Measurements from ENCODE around the gene SLC17A7.
"Not testable (repeated sequence)": the region's sequence is repeated elsewhere in the genome, so short reads cannot be mapped to it uniquely, and the experiment has no call there.

SLC17A7 gene

DNA sequence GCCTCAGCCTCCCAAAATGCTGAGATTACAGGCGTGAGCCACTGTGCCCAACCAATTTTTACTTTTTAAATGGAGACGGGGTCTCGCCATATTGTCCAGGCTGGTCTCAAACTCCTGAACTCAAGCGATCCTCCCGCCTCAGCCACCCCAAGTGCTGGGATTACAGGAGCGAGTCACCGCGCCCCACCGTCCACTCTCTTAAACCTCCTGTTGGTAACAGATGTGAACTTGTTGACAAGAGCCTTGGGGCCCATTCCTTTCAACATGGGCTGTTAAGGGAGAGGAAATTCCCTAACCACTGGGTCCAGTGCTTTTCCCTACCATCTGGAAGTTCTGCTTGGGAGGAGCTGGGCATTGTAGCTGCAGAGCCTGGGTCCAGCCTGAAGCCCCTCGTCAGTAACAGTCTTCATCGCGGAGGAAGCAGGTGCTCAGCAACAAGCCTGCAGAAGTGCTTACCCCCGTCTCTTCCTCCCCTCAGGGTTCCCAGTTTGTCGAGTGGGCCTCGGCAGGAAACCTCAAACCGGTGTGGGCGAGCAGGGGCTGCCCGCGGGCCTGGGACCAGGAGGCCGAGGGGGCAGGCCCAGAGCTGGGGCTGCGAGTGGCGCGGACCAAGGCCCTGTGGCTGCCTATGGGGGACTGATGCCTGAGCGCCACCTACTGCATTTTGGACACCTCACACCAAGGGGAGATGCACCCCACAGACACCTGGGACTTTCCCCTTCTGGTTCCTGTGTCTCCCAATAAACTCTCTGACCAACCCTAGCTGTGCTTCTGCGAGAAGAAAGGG is 28.7 kb upstream of the SLC17A7 start:
- no peak for DNase-seq

GRCh38 chr19:49468746-49469447 is 27.6 kb upstream of the SLC17A7 start:
- DNase-seq = peak; percentile 89 to 97

DNA sequence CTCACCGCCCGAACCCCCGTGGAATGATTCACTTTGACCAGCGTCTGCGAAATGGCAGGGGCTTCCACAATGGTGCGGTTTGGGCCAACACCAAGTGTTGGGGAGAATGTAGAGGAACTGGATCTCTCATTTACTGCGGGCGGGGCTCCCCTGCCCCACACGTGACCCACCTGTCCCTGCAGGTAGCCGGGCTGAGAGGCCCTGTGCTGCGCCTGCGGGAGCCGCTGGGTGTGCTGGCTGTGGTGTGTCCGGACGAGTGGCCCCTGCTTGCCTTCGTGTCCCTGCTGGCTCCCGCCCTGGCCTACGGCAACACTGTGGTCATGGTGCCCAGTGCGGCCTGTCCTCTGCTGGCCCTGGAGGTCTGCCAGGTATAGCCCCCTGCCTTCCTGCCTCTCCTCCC is 26.9 kb upstream of the SLC17A7 start:
- no peak for DNase-seq

DNA sequence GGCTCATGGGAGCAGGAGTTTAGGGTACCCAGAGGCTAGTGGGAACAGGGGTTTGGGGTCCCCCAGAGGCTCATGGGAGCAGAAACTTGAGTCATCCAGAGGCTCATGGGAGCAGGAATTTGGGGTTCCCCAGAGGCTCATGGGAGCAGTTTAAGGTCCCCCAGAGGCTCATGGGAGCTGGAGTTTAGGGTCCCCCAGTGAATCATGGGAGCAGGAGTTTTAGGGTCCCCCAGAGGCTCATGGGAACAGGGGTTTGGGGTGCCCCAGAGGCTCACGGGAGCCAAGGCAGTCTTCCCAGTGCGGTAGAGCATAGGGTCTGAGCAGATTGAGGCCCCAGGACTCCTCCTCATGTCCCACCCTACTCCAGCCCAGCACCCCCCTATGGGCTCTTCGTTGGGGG is 24.0 kb upstream of the SLC17A7 start:
- DNase-seq = no peak

GRCh38 chr19:49463960-49464740 is 22.8 kb upstream of the SLC17A7 start:
- DNase-seq = no peak

DNA sequence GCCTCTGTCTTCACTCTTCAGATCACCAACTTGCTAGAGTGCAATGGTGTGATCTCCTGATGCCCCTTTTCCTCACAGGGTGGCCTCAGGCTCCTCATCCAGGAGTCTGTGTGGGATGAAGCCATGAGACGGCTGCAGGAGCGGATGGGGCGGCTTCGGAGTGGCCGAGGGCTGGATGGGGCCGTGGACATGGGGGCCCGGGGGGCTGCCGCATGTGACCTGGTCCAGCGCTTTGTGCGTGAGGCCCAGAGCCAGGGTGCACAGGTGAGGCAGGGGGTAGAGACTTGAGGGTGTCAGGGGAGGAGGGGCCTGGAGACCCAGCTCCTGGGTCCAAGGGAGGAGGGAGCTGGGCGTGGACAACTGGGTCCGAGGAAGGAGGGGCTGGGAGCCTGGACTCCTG is 21.2 kb upstream of the SLC17A7 start:
- no peak for DNase-seq

GRCh38 chr19:49461656-49462055 is 20.3 kb upstream of the SLC17A7 start:
- DNase-seq = no peak

- DNase-seq = not testable (repeated sequence)
Measured at GRCh38 chr19:49461130-49461529, 19.8 kb upstream of the SLC17A7 start.

DNA sequence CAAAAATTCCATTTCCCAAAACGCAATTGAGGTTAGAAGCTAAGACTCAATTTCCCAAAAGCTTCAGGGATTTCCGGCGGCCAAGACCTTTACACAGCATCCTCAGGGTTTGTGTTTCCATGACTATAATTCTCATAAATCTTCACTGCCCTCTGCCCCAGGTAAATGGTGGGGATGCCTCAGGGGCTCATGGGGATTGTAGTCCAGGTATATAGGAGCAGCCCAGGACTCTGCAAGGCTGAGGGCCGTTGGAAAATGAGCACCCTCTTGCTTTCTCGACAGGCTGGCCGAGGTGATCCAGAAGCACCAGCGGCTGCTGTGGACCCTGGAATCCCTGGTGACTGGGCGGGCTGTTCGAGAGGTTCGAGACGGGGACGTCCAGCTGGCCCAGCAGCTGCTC is 18.1 kb upstream of the SLC17A7 start:
- DNase-seq = no peak

DNA sequence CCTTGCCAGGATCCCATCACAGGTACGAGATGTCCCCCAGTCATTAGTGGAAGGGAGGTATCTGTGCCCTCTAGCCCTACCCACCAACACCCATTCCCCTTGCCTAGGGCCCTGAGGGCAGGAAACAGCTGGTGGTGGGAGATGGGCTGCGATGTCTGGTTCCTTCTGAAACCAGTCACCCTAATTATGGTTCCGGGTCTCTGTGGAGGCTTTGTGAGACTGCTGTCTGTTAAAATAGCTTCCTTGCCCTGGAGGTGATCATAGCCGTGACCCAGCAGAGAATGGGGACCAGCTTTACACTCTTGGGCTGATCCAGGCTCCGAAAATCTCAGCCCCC is 17.2 kb upstream of the SLC17A7 start:
- no peak for DNase-seq

DNA sequence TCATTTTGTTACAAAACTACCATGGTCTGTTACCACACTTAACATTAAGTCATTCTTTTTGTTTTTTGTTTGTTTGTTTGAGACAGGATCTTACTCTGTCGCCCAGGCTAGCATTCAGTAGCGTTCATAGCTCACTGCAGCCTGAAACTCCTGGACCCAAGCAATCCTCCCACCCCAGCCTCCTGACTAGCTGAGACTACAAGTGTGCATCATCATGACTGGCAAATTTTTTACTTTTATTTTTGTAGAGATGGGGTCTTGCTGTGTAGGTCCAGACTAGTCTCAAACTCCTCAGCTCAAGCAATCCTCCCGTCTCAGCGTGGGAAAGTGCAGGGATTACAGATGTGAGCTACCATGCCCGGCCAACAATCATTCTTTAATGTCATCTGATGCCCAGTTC is 15.0 kb upstream of the SLC17A7 start:
- DNase-seq = no peak

GRCh38 chr19:49455773-49456172 is 14.4 kb upstream of the SLC17A7 start:
- no peak for DNase-seq

DNA sequence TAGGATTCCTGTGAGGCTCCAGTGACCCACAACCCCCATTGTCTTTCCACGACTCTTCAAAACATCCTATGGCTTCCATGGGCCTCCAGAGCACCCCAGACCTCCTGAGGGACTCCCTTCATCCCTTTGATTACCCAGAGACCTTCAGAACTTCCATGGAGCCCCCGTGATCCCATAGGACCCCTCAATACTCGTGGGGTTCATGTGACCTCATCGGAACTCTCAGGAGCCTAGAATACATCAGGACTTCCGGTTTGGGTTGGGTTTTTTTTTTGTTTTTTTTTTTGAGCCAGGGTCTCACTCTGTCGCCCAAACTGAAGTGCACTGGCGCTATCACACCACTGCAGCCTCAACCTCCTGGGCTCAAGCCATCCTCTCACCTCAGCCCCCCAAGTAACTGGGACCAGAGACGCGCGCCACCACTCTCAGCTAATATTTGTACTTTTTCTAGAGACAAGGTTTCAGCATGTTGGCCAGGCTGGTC is 12.5 kb upstream of the SLC17A7 start:
- DNase-seq = no peak

- DNase-seq = peak; percentile 98 to 99
Measured at GRCh38 chr19:49453013-49453756, 11.9 kb upstream of the SLC17A7 start, which contains the start of gene ALDH16A1. ALDH16A1 (plus strand) TSS chr19:49453225; CDS start chr19:49453332, 107 bp downstream.

GRCh38 chr19:49451430-49452181 is 10.3 kb upstream of the SLC17A7 start, which contains the start of gene PIH1D1:
PIH1D1 (minus strand) TSS chr19:49451814; CDS start chr19:49451574, 240 bp downstream.
- peak; percentile 97 to 99 for DNase-seq

GRCh38 chr19:49450405-49450804 is 9.1 kb upstream of the SLC17A7 start:
- DNase-seq = no peak

DNA sequence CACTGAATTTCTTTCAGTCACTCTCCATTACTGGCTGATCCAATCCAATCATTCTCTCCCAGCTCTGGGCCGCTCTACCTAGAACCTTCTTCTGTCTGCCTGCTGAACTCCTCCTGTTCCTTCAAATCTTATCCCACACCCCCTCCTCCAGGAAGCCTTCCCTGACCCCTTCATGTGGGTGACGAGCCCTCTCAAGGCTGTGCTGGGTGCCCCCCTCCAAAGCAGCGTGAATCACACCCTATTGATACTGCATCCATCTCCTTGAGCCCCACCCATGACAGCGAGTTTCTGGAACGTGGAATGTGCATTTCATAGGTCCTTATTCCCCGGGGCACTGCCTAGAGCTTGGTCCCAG is 7.1 kb upstream of the SLC17A7 start:
- DNase-seq = no peak

DNA sequence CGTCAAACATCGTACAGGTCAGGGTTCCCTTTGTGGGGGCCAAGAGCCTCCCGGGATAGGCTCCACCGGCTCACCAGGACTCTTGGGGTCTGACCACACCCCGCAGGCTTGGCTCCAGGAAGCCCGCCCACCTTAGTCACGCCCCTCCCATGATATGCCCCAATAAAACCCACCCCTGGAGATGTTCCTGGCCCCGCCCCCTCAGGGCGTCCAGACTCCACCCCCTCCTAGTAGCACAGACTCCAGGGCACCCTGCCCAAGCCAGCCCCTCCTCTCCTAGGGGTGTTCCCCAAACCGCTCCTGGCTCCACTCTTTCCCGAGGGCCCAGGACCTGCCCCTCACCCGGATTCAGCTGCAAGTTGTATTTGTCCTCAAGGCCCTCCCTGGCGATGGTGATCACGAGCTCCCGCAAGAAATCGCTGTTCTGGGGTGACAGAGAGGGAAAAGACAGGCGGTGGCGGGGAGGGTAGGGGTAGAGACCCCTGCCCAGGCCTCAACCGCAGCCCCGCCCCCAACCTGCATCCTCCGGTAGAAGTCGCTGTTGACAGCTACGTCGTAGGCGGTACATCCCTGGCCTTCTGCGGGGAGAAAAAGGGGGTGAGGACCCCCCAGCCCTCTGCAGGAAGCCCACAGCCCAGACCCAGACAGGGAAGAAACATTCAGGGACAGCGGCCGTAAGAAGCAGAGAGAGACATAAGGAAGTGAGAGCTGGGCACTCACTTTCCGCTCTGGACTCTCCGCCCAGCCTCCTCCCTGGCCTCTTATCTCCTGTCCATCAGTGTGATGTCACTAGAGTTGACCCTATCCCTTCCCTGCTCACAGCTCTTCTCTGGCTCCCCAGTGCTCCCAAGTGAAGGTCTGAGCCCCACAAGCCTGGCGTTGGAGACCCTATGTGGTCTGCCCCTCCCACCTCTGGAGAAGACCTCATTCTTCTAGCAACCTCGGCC is 6.4 kb upstream of the SLC17A7 start:
- no peak for DNase-seq

- no peak for DNase-seq
Measured at GRCh38 chr19:49445997-49446396, 4.7 kb upstream of the SLC17A7 start.

- not testable (repeated sequence) for DNase-seq
Measured at GRCh38 chr19:49444100-49444700, 2.9 kb upstream of the SLC17A7 start.
